SK-N-SH (cell line): ENCODE measurements around the gene WDR45.

Source experiments
- CTCF ChIP-seq: fragments of 200-600 bp; sonication (generic); IDR thresholded peaks from 2 replicates; pipeline ENCODE4 v1.6.1; 2017; ENCODE audit warnings: antibody characterized with exemption, mild to moderate bottlenecking, moderate library complexity
- EP300 ChIP-seq, 2 experiments: IDR thresholded peaks; 2 replicates each; pipeline versions ENCODE4 v1.4.0 to v1.6.1; 2012; ENCODE audit warnings: borderline replicate concordance in 1 of 2, low read depth in 1 of 2, low read length in 1 of 2
- EZH2phosphoT487 ChIP-seq: fragments of 200-600 bp; sonication (generic); IDR thresholded peaks from 2 replicates; pipeline ENCODE4 v1.6.1; 2017; ENCODE audit warnings: low read depth, mixed run types, mild to moderate bottlenecking, antibody characterized with exemption, moderate library complexity, borderline replicate concordance
- NFIC ChIP-seq: IDR thresholded peaks from 2 replicates; pipeline ENCODE4 v1.4.0; 2012; ENCODE audit warnings: borderline replicate concordance
- POLR2AphosphoS5 ChIP-seq: IDR thresholded peaks from 2 replicates; pipeline ENCODE4 v1.6.1; 2012; ENCODE audit warnings: low read depth, low read length
- RFX5 ChIP-seq: IDR thresholded peaks from 2 replicates; pipeline ENCODE4 v1.6.1; 2012; ENCODE audit warnings: mild to moderate bottlenecking, improper control_type of control experiment, low read length
- SIN3A ChIP-seq: IDR thresholded peaks from 2 replicates; pipeline ENCODE4 v1.6.1; 2012; ENCODE audit warnings: low read depth, mild to moderate bottlenecking, low read length, moderate library complexity, borderline replicate concordance

- no peak for TF ChIP-seq EP300 (IDR thresholded peaks at IDR 0.05; ENCODE audit: borderline replicate concordance in 1 of 2, low read depth in 1 of 2, low read length in 1 of 2)
- no peak for TF ChIP-seq CTCF
- TF ChIP-seq EZH2phosphoT487, result no peak
- TF ChIP-seq SIN3A, result no peak
- TF ChIP-seq RFX5, result no peak
- TF ChIP-seq NFIC, result no peak
- TF ChIP-seq POLR2AphosphoS5, result no peak
These were observed 15.4 kb downstream of the WDR45 start for GRCh38 chrX:49064303-49064702.
